ENCODE data around the gene DEK.
"Not testable (repeated sequence)": the region's sequence is repeated elsewhere in the genome, so short reads cannot be mapped to it uniquely, and the experiment has no call there.

Gene DEK

GRCh38 chr6:18264219-18264922, at the start of gene DEK:
TSS of gene DEK (minus strand) at chr6:18264530. CDS start at chr6:18263987, 543 bp downstream.
- DNase-seq = peak; percentile 90

GRCh38 chr6:18312368-18312767, 48.0 kb upstream of the DEK start:
- no peak for DNase-seq

GRCh38 chr6:18310010-18310409, 45.7 kb upstream of the DEK start:
- not testable (repeated sequence) for DNase-seq

GRCh38 chr6:18309046-18309445, 44.7 kb upstream of the DEK start:
- DNase-seq = no peak

GRCh38 chr6:18308070-18308735, 43.9 kb upstream of the DEK start:
- no peak for DNase-seq

- no peak for DNase-seq
Observed at GRCh38 chr6:18306977-18307376, 42.6 kb upstream of the DEK start.

- DNase-seq = no peak
Observed at GRCh38 chr6:18302561-18303439, 38.5 kb upstream of the DEK start.

- peak; percentile 43 for DNase-seq
Observed at GRCh38 chr6:18293076-18293904, 29.0 kb upstream of the DEK start.

- no peak for DNase-seq
Observed at GRCh38 chr6:18289283-18289682, 25.0 kb upstream of the DEK start.

GRCh38 chr6:18284261-18284660, 19.9 kb upstream of the DEK start:
- DNase-seq = no peak

- no peak for DNase-seq
Observed at GRCh38 chr6:18281564-18281963, 17.2 kb upstream of the DEK start.

- DNase-seq = no peak
Observed at GRCh38 chr6:18280084-18280483, 15.8 kb upstream of the DEK start.

- DNase-seq = no peak
Observed at GRCh38 chr6:18279422-18279821, 15.1 kb upstream of the DEK start.

GRCh38 chr6:18277237-18278006, 13.1 kb upstream of the DEK start:
- DNase-seq = no peak

- DNase-seq = no peak
Observed at GRCh38 chr6:18276610-18277236, 12.4 kb upstream of the DEK start.

- DNase-seq = no peak
Observed at GRCh38 chr6:18270216-18270615, 5.9 kb upstream of the DEK start.

GRCh38 chr6:18269717-18270116, 5.4 kb upstream of the DEK start:
- DNase-seq = no peak

- DNase-seq = peak; percentile 14
Observed at GRCh38 chr6:18269253-18269652, 4.9 kb upstream of the DEK start.

GRCh38 chr6:18268066-18268465, 3.7 kb upstream of the DEK start:
- DNase-seq = no peak

GRCh38 chr6:18266523-18266912, 2.2 kb upstream of the DEK start:
- no peak for DNase-seq

- no peak for DNase-seq
Observed at GRCh38 chr6:18265787-18266522, 1.6 kb upstream of the DEK start.
